ENCODE data around the gene BAZ2A.

The BAZ2A gene

GRCh38 chr12:56631790-56632700 is 1.9 kb upstream of the BAZ2A start:
- peak; percentile 77 to 86 for DNase-seq

GRCh38 chr12:56629459-56630179 is 507 bp downstream of the BAZ2A start:
- TF ChIP-seq POLR2A (IDR thresholded peaks at IDR 0.05; ENCODE audit: low read length) (no peak), GATA1 (IDR thresholded peaks at IDR 0.05; ENCODE audit: low read depth, low read length) (no peak)
- DNase-seq: peak; percentile 32 to 57

More at GRCh38 chr12:56631790-56632700, 1.9 kb upstream of the BAZ2A start:
- TF ChIP-seq GATA1 (IDR thresholded peaks at IDR 0.05; ENCODE audit: low read depth, low read length) (no peak), POLR2A (IDR thresholded peaks at IDR 0.05; ENCODE audit: low read length) (no peak)

GRCh38 chr12:56628671-56629458 is 1.3 kb downstream of the BAZ2A start:
- TF ChIP-seq POLR2A (IDR thresholded peaks at IDR 0.05; ENCODE audit: low read length): no peak
- no peak for TF ChIP-seq GATA1 (IDR thresholded peaks at IDR 0.05; ENCODE audit: low read depth, low read length)
- DNase-seq: peak; percentile 60 to 72

GRCh38 chr12:56626701-56627100 is 3.4 kb downstream of the BAZ2A start:
- TF ChIP-seq POLR2A (IDR thresholded peaks at IDR 0.05; ENCODE audit: low read length) (no peak), GATA1 (IDR thresholded peaks at IDR 0.05; ENCODE audit: low read depth, low read length) (no peak)
- DNase-seq: no peak

- TF ChIP-seq POLR2A (IDR thresholded peaks at IDR 0.05; ENCODE audit: low read length) (no peak), GATA1 (IDR thresholded peaks at IDR 0.05; ENCODE audit: low read depth, low read length) (no peak)
- no peak for DNase-seq
Measured at GRCh38 chr12:56622535-56622934, 7.6 kb downstream of the BAZ2A start.

GRCh38 chr12:56616925-56617324 is 13.2 kb downstream of the BAZ2A start:
- TF ChIP-seq GATA1 (IDR thresholded peaks at IDR 0.05; ENCODE audit: low read depth, low read length) (no peak), POLR2A (IDR thresholded peaks at IDR 0.05; ENCODE audit: low read length) (no peak)
- peak; percentile 51 for DNase-seq

GRCh38 chr12:56616244-56616643 is 13.9 kb downstream of the BAZ2A start:
- no peak for DNase-seq
- TF ChIP-seq POLR2A (IDR thresholded peaks at IDR 0.05; ENCODE audit: low read length) (no peak), GATA1 (IDR thresholded peaks at IDR 0.05; ENCODE audit: low read depth, low read length) (no peak)

- no peak for DNase-seq
- TF ChIP-seq GATA1 (IDR thresholded peaks at IDR 0.05; ENCODE audit: low read depth, low read length) (no peak), POLR2A (IDR thresholded peaks at IDR 0.05; ENCODE audit: low read length) (no peak)
Measured at GRCh38 chr12:56614627-56615026, 15.5 kb downstream of the BAZ2A start.

- no peak for TF ChIP-seq GATA1 (IDR thresholded peaks at IDR 0.05; ENCODE audit: low read depth, low read length)
- no peak for TF ChIP-seq POLR2A (IDR thresholded peaks at IDR 0.05; ENCODE audit: low read length)
- no peak for DNase-seq
Measured at GRCh38 chr12:56604355-56604754, 25.8 kb downstream of the BAZ2A start.

GRCh38 chr12:56602239-56602638 is 27.9 kb downstream of the BAZ2A start:
- no peak for DNase-seq
- TF ChIP-seq POLR2A (IDR thresholded peaks at IDR 0.05; ENCODE audit: low read length): no peak
- no peak for TF ChIP-seq GATA1 (IDR thresholded peaks at IDR 0.05; ENCODE audit: low read depth, low read length)

- peak; percentile 55 to 64 for DNase-seq
- no peak for TF ChIP-seq GATA1 (IDR thresholded peaks at IDR 0.05; ENCODE audit: low read depth, low read length)
- no peak for TF ChIP-seq POLR2A (IDR thresholded peaks at IDR 0.05; ENCODE audit: low read length)
Measured at GRCh38 chr12:56601503-56601902, 28.6 kb downstream of the BAZ2A start.

GRCh38 chr12:56600753-56601152 is 29.4 kb downstream of the BAZ2A start:
- no peak for TF ChIP-seq GATA1 (IDR thresholded peaks at IDR 0.05; ENCODE audit: low read depth, low read length)
- TF ChIP-seq POLR2A (IDR thresholded peaks at IDR 0.05; ENCODE audit: low read length): no peak
- DNase-seq: no peak

- no peak for DNase-seq
- no peak for TF ChIP-seq POLR2A (IDR thresholded peaks at IDR 0.05; ENCODE audit: low read length)
- no peak for TF ChIP-seq GATA1 (IDR thresholded peaks at IDR 0.05; ENCODE audit: low read depth, low read length)
Measured at GRCh38 chr12:56599797-56600196, 30.3 kb downstream of the BAZ2A start.

- TF ChIP-seq POLR2A (IDR thresholded peaks at IDR 0.05; ENCODE audit: low read length) (no peak), GATA1 (IDR thresholded peaks at IDR 0.05; ENCODE audit: low read depth, low read length) (no peak)
- no peak for DNase-seq
Measured at GRCh38 chr12:56599041-56599440, 31.1 kb downstream of the BAZ2A start.
